D721Med (cell line): ENCODE results near the gene GPC2.
"Not testable (repeated sequence)": the region's sequence is repeated elsewhere in the genome, so short reads cannot be mapped to it uniquely, and the experiment has no call there.

ENCODE experiments used
- DNase-seq: peaks from one replicate; pipeline ENCODE4 v3.0.0; 2011; ENCODE audit warnings: low spot score; ENCODE audit not compliant: insufficient read length
- FAIRE-seq: peaks from 2 replicates; lab custom pipeline; 2011; peaks lifted over from hg19 to GRCh38; lab: Jason Lieb, UNC
- TF ChIP-seq, protein P1 (sequence below): IDR thresholded peaks from 2 replicates; pipeline ENCODE4 v1.5.1; 2012; ENCODE audit warnings: mild to moderate bottlenecking, control low read depth; ENCODE audit not compliant: insufficient read depth; ENCODE audit errors: missing control alignments

The GPC2 gene

GRCh38 chr7:100148559-100149328, 28.4 kb downstream of the GPC2 start, which contains the start of gene LAMTOR4:
Gene LAMTOR4 (plus strand): TSS chr7:100148918. CDS start chr7:100148973, 55 bp downstream.
- DNase-seq (peak; percentile 95), FAIRE-seq (peak; percentile 75)
- TF ChIP-seq, protein P1, sequence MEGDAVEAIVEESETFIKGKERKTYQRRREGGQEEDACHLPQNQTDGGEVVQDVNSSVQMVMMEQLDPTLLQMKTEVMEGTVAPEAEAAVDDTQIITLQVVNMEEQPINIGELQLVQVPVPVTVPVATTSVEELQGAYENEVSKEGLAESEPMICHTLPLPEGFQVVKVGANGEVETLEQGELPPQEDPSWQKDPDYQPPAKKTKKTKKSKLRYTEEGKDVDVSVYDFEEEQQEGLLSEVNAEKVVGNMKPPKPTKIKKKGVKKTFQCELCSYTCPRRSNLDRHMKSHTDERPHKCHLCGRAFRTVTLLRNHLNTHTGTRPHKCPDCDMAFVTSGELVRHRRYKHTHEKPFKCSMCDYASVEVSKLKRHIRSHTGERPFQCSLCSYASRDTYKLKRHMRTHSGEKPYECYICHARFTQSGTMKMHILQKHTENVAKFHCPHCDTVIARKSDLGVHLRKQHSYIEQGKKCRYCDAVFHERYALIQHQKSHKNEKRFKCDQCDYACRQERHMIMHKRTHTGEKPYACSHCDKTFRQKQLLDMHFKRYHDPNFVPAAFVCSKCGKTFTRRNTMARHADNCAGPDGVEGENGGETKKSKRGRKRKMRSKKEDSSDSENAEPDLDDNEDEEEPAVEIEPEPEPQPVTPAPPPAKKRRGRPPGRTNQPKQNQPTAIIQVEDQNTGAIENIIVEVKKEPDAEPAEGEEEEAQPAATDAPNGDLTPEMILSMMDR = no peak

DNA sequence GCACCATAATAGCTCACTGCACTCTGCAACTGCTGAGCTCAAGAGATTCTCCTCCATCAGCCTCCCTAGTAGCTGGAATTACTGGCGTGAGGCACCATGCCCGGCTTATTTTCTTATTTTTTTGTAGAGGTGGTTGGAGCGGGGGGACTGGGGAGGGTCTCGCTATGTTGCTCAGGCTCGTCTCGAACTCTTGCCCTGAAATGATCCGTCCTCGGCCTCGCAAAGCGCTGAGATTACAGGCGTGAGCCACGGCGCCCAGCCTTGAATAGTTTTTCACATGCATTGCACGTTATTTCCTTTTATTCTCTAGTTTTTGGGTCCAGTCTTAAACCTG, 29.0 kb downstream of the GPC2 start:
- no peak for DNase-seq

DNA sequence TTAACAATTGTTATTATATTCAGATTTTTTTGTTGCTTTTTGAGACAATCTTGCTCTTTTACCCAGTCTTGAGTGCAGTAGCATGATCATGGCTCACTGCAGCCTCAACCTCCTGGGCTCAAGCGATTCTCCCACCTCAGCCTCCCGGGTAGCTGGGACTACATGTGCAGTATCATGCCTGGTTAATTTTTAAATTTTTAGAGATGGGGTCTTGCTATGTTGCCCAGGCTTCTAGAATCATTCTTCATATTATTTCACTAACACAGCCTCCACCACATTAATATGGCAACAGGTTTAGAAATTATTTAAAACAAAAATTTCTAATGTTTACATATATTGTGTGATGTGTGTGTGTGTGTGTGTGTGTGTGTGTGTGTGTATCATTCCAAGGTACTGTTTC, 29.9 kb downstream of the GPC2 start:
- TF ChIP-seq, protein P1 = no peak
- no peak for FAIRE-seq
- DNase-seq = no peak

More for the DNA sequence above, 29.0 kb downstream of the GPC2 start:
- TF ChIP-seq, protein P1 = no peak
- FAIRE-seq = no peak

DNA sequence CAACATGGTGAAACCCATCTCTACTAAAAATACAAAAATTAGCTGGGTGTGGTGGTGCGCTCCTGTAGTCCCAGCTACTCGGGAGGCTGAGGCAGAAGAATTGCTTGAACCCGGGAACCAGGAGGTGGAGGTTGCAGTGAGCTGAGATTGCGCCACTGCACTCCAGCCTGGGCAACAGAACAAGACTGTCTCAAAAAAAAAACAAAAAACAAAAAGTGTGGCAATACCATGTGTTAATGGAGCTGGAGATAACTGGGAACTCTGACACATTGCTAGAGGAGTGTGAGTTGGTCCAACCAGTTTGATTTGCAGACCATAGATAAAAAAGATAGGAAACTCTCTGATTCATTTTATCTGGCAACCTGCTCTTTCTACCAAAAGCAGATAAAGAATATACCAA, 30.8 kb downstream of the GPC2 start:
- not testable (repeated sequence) for DNase-seq, FAIRE-seq

GRCh38 chr7:100142461-100142860, 34.7 kb downstream of the GPC2 start:
- DNase-seq (no peak), FAIRE-seq (no peak)
- TF ChIP-seq, protein P1 = no peak

DNA sequence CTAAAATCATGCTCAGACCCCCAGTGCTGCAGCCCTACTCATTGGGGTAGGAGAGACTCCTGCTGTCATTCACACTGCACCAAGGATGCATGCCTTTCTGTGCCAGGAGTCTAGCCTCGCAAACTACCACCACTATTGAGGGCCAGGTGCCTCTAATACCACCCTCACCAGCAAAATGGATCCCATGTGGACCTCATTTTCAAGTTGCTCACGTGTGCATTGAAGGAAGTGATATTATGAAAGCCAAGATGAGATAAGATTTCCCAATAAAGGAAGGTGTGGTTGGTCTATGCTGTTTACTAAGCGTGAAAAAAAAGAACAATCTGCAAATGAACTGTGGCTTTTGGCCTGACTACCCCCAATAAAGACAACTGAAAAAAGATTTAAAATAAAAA, 35.6 kb downstream of the GPC2 start:
- DNase-seq (no peak), FAIRE-seq (no peak)
- TF ChIP-seq, protein P1 = no peak

- TF ChIP-seq, protein P1 = no peak
- no peak for FAIRE-seq
- no peak for DNase-seq
Observed at GRCh38 chr7:100137851-100138760, 39.1 kb downstream of the GPC2 start.
